ENCODE measurements around the gene PPP1R17. TPM values are rescaled to one million over a fixed set of nuclear protein-coding genes. Genes with fewer than 3 reads are reported as not detected.

The PPP1R17 gene
- total and polyA plus RNA-seq, 2 donors (not counting 1 experiment from before 2014, with no cell fraction given) = 0.20 TPM; not detected in 1

GRCh38 chr7:31688996-31689395, 2.0 kb downstream of the PPP1R17 start:
- TF ChIP-seq, protein P1, sequence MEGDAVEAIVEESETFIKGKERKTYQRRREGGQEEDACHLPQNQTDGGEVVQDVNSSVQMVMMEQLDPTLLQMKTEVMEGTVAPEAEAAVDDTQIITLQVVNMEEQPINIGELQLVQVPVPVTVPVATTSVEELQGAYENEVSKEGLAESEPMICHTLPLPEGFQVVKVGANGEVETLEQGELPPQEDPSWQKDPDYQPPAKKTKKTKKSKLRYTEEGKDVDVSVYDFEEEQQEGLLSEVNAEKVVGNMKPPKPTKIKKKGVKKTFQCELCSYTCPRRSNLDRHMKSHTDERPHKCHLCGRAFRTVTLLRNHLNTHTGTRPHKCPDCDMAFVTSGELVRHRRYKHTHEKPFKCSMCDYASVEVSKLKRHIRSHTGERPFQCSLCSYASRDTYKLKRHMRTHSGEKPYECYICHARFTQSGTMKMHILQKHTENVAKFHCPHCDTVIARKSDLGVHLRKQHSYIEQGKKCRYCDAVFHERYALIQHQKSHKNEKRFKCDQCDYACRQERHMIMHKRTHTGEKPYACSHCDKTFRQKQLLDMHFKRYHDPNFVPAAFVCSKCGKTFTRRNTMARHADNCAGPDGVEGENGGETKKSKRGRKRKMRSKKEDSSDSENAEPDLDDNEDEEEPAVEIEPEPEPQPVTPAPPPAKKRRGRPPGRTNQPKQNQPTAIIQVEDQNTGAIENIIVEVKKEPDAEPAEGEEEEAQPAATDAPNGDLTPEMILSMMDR (IDR thresholded peaks at IDR 0.05) = no peak
- TF ChIP-seq EZH2 (IDR thresholded peaks at IDR 0.05; ENCODE audit: borderline replicate concordance, insufficient read depth, low read depth, low read length, poor library complexity, severe bottlenecking) = no peak
- no peak overlapping the region for H3K4me3 ChIP-seq (ENCODE audit: control extremely low read depth in 1 of 5, extremely low read depth in 1 of 5, insufficient read depth in 1 of 5, low read depth in 2 of 5, low read length in 4 of 5)
- H3K27me3 Mint-ChIP-seq = no peaks in the 10 kb centered on the region
- WGBS (ENCODE audit: insufficient coverage) = 60% methylated on average over 1 of the region's 2 CpGs
- no peaks in the 10 kb centered on the region for H3K9me3 ChIP-seq (ENCODE audit: control extremely low read depth in 1 of 3, control insufficient read depth in 2 of 3, insufficient read depth in 1 of 3, low read length in 2 of 3)
- ATAC-seq (ENCODE audit: low read depth) (peak; percentile 9), DNase-seq (no peak)
- H3K4me2 ChIP-seq (replicated peaks; ENCODE audit: low read depth, low read length, poor library complexity, severe bottlenecking) = no peak overlapping the region
- ChIA-PET POLR2A (no interaction called here), CTCF (no interaction called here)
- H2AFZ ChIP-seq (ENCODE audit: insufficient read depth, low read depth, low read length, poor library complexity, severe bottlenecking) = no peak overlapping the region
- peak overlapping the region; percentile 27 for H3K27ac Mint-ChIP-seq
- H3K9ac ChIP-seq (ENCODE audit: low read length) = no peak overlapping the region
- no peaks in the 10 kb centered on the region for H3K36me3 ChIP-seq (replicated peaks in 1 of 2; ENCODE audit: control extremely low read depth in 1 of 2, control insufficient read depth in 1 of 2, extremely low read depth in 1 of 2, insufficient read depth in 2 of 2, low read length in 1 of 2)
- H3K4me3 Mint-ChIP-seq = peak overlapping the region; percentile 70
- intact Hi-C loops (cut with micrococcal nuclease) = no loop called here
- no peaks in the 10 kb centered on the region for H4K20me1 ChIP-seq (ENCODE audit: control insufficient read depth, insufficient read depth, low read length, poor library complexity, severe bottlenecking)
- H3K27ac ChIP-seq (ENCODE audit: low read length in 2 of 2) = no peak overlapping the region
- no peaks in the 10 kb centered on the region for H3K9me3 Mint-ChIP-seq (ENCODE audit: insufficient read depth)
- H3K4me1 Mint-ChIP-seq = peaks cover 30% of the 10 kb centered on the region
- H3K27me3 ChIP-seq (replicated peaks in 1 of 4; ENCODE audit: control extremely low read depth in 1 of 4, control insufficient read depth in 3 of 4, insufficient read depth in 4 of 4, low read length in 3 of 4) = no peaks in the 10 kb centered on the region
- peaks cover 0 to 7% of the 10 kb centered on the region in 2 donors for H3K4me1 ChIP-seq (ENCODE audit: control insufficient read depth in 2 of 2, insufficient read depth in 2 of 2, low read length in 2 of 2)
- no peaks in the 10 kb centered on the region for H3K79me2 ChIP-seq (ENCODE audit: control insufficient read depth, insufficient read depth, low read length)

DNA sequence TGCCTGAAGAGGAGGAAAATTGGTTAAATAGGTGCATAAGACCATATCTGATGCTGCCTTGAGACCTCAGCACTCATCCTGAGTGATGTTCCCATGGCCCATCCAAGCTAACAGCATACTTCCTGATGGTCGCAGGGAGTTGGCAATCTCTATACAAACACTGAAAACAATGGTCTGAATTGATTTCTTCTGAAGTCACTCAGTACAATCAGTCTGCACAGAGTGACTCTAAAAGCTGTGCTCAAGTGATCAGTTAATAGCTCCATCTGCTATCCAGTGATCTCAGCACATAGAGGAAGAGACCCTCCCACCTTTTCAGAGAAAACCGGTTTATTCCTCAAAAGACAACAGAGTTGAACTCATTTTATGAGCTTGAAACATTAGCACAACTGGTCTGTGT, 3.9 kb downstream of the PPP1R17 start:
- no peak for DNase-seq
- H3K36me3 ChIP-seq (replicated peaks in 1 of 2; ENCODE audit: control extremely low read depth in 1 of 2, control insufficient read depth in 1 of 2, extremely low read depth in 1 of 2, insufficient read depth in 2 of 2, low read length in 1 of 2) = no peaks in the 10 kb centered on the region
- H3K4me1 Mint-ChIP-seq = peaks cover 32% of the 10 kb centered on the region
- intact Hi-C loops (cut with micrococcal nuclease) = no loop called here
- no peak overlapping the region for H3K4me3 ChIP-seq (ENCODE audit: control extremely low read depth in 1 of 5, extremely low read depth in 1 of 5, insufficient read depth in 1 of 5, low read depth in 2 of 5, low read length in 4 of 5)
- TF ChIP-seq EZH2 (IDR thresholded peaks at IDR 0.05; ENCODE audit: borderline replicate concordance, insufficient read depth, low read depth, low read length, poor library complexity, severe bottlenecking) = no peak
- TF ChIP-seq, protein P1 (IDR thresholded peaks at IDR 0.05) = no peak
- ATAC-seq (ENCODE audit: low read depth) = no peak
- H3K27ac ChIP-seq (ENCODE audit: low read length in 2 of 2) = no peak overlapping the region
- H3K4me1 ChIP-seq (ENCODE audit: control insufficient read depth in 2 of 2, insufficient read depth in 2 of 2, low read length in 2 of 2) = peaks cover 0 to 7% of the 10 kb centered on the region in 2 donors
- H3K27ac Mint-ChIP-seq = no peak overlapping the region
- no peaks in the 10 kb centered on the region for H3K27me3 Mint-ChIP-seq
- no peaks in the 10 kb centered on the region for H4K20me1 ChIP-seq (ENCODE audit: control insufficient read depth, insufficient read depth, low read length, poor library complexity, severe bottlenecking)
- H3K9me3 Mint-ChIP-seq (ENCODE audit: insufficient read depth) = no peaks in the 10 kb centered on the region
- POLR2A ChIA-PET = no interaction called here
- H3K9ac ChIP-seq (ENCODE audit: low read length) = no peak overlapping the region
- H3K9me3 ChIP-seq (ENCODE audit: control extremely low read depth in 1 of 3, control insufficient read depth in 2 of 3, insufficient read depth in 1 of 3, low read length in 2 of 3) = no peaks in the 10 kb centered on the region
- no peaks in the 10 kb centered on the region for H3K79me2 ChIP-seq (ENCODE audit: control insufficient read depth, insufficient read depth, low read length)
- no peaks in the 10 kb centered on the region for H3K27me3 ChIP-seq (replicated peaks in 1 of 4; ENCODE audit: control extremely low read depth in 1 of 4, control insufficient read depth in 3 of 4, insufficient read depth in 4 of 4, low read length in 3 of 4)
- no peak overlapping the region for H3K4me2 ChIP-seq (replicated peaks; ENCODE audit: low read depth, low read length, poor library complexity, severe bottlenecking)
- CTCF ChIA-PET = no interaction called here
- WGBS (ENCODE audit: insufficient coverage) = 60% methylated on average over 1 of the region's 2 CpGs
- no peak overlapping the region for H2AFZ ChIP-seq (ENCODE audit: insufficient read depth, low read depth, low read length, poor library complexity, severe bottlenecking)
- no peak overlapping the region for H3K4me3 Mint-ChIP-seq

Data from B cell (primary cell).